HG03520 (cell line): Measurements from ENCODE around the gene CRIM1.

Experiments used
- ATAC-seq: cut with Tn5 transposase; IDR thresholded peaks from one replicate; pipeline ENCODE4 v1.9.1; 2021; ENCODE audit warnings: mild to moderate bottlenecking, moderate library complexity; ENCODE audit not compliant: unreplicated experiment

CRIM1 gene

GRCh38 chr2:36450466-36451196 lies 95.1 kb downstream of the CRIM1 start:
- no peak for ATAC-seq

DNA sequence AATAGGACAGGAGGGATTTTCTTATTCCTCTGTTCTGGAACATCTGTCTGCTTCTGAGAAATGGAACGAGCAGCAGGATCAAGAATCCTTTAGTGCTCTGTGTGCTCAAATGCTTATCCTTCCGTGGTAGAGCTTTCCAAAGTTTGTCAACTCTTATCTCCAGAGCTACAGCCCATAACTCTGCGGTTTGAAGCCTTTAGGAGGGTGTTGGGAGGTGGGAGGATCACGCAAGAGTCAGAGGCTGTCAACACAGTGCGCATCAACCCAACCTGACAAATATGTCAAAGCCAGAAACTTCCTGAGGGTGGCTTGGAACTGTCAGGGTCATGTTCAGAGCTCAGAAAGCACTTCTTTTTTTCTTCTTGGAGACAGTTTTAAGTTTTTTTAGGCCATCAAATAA lies 95.9 kb downstream of the CRIM1 start:
- no peak for ATAC-seq

GRCh38 chr2:36452260-36452659 lies 96.7 kb downstream of the CRIM1 start:
- ATAC-seq = no peak

DNA sequence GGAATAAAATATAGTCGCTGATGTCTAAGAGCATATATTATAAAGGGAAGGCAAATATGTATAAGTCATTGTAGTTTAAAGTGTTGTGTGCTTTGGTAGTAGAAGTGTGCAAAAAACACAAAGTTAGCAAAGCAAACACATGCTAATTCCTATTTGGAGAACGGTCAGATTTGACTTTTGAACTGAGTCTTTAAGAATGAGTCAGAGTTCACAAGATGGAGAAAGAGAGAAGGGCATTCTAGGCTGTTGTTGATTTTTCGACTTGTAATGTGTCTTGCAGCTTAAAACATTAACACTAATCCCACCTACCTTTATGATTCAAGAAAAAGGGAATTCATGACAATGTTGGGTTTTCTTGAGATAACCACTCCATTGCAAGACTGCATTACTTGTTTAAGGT lies 98.1 kb downstream of the CRIM1 start:
- ATAC-seq = no peak

DNA sequence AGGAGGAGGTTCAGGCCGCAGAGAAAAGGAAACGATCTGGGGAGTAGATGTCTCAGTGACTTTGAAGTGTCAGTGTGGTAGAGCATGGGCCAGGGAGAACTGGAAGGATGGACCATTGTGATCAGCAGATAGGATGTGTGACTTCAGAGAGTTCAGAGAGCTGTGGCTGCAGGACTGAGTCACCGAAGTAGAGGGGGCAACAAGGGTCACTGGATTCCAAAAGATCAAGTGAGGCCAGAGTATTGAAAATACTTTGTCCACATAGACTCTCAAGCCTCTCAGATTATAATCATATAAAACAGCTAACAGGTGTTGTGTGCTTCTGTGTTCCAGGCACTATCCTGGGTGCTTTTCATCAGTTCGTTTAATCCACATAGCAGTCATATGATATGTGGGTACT lies 99.4 kb downstream of the CRIM1 start:
- ATAC-seq = no peak

- ATAC-seq = no peak
These were observed 100.2 kb downstream of the CRIM1 start for GRCh38 chr2:36455788-36456187.

DNA sequence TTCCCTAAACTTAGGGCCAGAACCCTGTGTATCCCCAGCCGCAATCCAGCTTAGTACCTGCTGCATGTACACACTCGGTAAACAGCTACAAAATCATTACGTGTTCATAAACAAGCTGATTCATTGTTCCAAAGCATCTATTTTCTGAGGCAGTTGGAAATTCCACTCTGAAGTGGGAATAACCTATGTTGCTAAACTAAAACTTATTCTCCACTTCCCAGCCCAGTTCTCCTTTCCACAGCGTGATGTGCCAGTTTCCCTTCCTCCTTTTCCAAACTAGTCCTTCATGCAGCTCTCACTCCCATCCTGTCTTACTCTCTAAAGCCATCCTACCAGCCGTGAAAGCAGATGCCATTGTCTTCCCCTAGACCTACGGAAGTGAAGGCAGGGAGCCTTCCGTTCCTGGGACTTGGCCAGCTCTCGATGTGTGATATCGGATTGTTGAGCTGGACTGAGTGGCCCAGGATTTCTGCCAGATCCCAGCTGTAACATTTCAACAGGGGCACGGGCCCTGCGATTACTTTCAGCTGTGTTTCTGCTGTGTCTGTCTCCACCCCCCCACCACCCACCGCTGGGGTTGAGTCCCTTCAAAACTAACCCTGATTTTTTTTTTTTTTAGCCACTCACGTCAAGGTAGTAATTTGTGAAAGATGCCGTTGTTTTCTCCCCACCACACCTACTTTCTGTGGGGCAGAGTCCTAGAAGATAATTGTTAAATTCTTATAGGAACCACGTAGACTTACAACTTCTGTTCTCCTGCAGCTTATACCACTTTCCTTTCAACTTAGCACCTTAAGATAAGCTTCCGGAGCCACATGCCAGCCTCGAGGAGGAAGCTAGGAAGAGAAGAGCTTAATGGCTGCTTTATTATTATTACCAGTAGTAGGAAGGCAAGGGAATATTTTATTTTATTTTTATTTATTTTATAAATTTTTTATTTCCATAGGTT lies 100.9 kb downstream of the CRIM1 start:
- no peak for ATAC-seq

- no peak for ATAC-seq
These were observed 102.5 kb downstream of the CRIM1 start for GRCh38 chr2:36458106-36458505.

DNA sequence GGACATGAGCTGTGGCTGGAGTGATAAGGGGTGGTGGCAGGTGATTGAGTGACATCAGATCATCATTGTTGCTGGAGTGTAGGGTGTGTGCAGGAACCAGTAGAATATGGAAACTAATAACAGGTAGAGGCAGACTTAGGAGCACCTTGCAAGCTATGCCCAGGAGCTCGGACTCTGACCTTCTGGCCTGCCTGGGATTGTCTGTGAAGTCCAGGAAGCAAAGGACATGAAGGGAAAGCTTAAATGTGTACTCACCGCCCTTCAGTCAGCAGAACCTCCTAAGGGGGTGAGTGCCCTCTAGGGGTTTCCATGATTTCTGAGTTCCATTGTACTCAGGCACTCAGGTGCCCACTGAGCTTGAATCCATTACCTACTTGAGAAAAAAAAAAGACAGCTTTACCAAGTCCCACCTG lies 104.2 kb downstream of the CRIM1 start:
- no peak for ATAC-seq

DNA sequence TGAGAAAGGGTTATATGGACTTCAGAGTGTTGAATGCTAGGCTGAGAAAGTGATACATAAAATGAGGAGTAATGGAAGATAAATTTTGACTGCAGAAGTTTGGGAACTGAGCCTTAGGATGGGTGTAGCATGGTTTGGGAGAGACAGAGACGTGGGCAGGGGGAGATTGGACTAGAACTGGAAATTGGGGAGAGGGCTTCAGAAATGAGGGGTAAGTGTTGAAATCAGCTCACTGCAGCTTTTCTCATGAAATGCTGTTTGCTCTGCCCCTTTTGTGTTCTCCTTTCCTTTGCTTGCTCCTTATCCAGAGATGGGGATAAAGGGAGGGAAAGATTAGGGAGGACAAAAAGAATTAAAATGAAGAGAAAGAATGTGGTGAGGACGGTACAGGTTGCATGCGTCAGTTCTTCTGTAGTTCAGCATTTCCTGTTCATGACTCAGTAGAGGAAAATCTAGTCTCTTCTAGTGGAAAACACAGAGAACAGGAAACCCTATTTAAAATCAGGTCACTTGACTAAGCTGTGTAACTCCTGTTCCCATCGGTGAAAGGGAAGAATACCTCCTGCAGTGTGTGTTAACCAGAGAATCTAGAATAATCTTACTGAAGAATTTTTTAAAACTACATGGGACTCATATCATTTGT lies 105.6 kb downstream of the CRIM1 start:
- ATAC-seq = no peak

DNA sequence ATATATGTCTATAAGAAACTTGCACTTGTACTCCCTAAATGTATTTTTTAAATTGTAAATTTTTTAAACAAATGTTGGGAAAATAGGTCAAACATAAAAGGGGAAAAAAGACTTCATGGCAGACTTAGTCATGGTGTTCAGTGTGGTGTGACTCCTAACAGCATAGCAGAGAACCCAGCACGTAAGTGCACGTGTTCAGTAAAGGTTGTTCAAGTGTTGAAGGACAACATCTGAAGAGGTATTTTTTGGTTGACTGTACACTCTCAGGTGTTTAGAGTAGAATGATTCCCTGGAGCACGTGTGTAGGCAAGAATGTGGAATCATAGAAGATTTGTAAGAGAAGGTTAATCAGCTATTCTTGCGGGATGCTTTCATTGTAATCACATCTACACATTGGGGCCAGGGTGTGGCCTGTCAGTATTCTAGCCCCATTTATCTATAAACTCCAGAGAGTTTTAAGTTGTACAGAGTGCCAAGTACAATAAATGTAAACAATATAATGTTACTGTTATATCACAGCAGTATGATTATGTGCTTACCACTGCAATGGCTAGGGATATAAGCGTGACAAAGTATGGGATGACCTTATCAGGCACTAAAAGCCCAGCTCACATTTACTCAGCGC lies 106.8 kb downstream of the CRIM1 start:
- ATAC-seq = no peak

DNA sequence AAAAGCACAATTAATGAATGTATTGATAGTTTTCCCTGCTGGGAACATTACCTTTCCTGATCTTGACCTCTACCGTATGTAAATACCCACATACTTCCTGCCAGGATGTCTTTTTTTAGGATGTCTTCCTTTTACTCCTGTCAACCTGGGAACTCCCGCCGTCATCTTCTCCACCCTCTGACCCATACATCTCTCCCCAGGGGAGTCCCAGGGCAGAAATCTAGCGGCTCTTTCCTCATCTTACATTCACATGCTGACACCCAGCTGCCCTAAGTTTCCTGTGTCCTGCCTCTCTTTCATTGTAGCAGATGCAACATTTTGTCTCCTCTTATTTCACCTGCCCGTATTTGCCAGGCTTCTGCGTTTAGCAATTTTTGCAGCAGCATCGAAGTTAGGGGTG lies 107.8 kb downstream of the CRIM1 start:
- no peak for ATAC-seq

- no peak for ATAC-seq
These were observed 108.6 kb downstream of the CRIM1 start for GRCh38 chr2:36464006-36464721.

DNA sequence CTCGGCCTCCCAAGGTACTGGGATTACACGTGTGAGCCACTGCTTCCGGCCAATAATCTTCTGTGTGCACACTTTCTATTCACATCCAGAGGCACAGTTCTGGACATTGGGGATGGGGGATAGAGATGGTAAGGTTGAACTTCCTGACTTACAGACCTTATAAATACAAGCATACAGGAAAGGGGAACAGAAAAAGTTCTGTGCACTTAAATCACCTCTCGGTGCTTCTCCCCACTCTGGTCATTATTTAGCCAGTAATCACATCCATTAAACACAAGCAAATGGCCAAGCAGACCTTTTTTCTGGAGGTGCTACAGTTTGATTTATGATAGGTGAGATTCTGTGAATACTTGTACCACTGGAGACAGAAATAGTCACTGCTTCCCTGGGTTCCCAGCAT lies 110.6 kb downstream of the CRIM1 start:
- ATAC-seq = no peak

DNA sequence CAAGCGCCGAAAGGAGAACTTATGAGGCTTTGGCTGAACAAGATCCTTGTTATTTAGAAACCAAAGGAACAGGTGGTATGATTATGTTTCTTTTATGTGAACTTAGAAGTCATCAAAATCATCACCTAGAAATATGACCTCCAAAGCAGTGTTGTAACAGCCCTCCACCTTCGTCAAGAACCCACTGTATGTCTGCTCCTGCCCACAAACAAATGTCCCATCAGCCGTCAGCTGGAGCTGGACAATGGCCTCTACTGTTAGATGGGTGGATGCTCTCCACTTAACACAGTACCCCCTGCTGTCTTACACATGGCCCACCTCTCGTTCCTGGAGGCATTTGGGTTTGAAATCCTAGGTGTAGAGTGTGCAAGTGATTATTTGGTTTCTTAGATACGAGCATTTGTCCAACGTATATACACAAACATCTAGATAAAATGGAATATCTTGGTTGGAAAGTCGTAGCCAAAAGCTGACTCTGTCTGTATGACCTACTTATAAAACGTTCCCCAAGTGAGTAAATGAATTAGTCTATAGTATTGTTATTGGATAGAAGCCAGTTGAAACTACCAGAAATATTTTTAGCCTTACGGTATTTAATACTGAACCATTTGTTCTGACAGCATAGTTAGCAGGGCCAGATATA lies 113.0 kb downstream of the CRIM1 start:
- ATAC-seq = no peak

DNA sequence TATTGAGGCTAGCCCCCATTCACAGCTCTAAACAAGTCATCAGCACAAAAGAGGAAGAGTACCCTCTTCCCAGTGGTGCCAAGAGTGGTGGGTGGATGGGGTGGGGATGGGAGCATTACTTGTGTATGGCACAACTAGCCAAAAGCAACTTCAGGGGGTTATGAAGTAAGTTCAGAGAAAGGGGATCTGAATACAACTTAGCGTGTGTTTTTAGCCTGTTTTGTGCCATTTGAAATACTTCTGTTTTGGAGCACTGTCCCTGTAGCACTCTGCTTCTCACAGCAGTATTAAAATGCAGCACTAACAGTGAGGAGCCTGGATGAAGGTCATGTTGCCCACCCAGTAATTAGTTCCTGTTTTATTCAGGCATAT lies 113.5 kb downstream of the CRIM1 start:
- no peak for ATAC-seq

DNA sequence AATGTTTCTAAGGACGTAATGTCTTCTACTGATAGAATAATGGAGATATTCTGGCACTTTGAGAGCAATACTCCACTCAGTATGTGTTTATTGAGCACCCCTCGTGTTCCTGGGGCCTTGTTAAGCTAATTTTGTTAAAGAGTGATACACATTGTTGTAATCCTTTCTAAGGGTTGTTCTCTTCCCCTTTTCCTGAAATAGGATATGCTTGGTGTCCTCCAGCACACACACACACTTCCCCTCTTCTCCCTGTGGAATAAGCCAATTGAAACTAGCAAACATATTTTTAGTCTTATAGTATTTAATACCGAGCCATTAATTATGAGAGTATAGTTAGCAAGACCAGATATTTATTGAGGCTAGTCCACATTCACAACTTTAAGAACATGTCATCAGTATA lies 114.1 kb downstream of the CRIM1 start:
- no peak for ATAC-seq

GRCh38 chr2:36473230-36473629 lies 117.7 kb downstream of the CRIM1 start:
- ATAC-seq = no peak

- no peak for ATAC-seq
These were observed 120.8 kb downstream of the CRIM1 start for GRCh38 chr2:36476411-36476810.

DNA sequence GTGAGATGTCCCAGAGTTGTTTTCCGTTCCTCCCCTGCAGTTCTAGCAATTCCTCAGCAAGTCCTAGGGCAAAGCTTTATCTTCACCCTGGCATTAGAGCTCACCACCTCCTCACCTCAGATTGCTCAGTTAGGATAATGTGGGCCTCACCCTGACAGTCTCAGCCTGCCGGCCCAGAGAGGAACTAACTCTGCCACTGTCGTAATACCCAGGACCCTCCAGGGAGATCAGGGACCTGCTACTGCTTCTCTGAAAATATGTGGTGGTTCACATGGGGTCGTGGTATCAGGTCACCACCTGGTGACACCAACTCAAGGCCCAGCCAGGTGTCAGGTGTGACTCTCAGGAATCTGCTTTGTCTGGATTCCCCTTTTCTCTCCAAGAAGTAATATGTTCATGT lies 121.7 kb downstream of the CRIM1 start:
- ATAC-seq = no peak
